ENCODE measurements around the gene ABCC1.

- TF ChIP-seq CTCF (IDR thresholded peaks at IDR 0.05) = no peak
- no peak for TF ChIP-seq ZFX (IDR thresholded peaks at IDR 0.05; ENCODE audit: borderline replicate concordance)
These were observed 211.9 kb downstream of the ABCC1 start for GRCh38 chr16:16161319-16161718.

All from 22Rv1 (cell line).